Stimulated activated naive CD4-positive, alpha-beta T cell (primary cell): Measurements from ENCODE around the gene DISP3.

Experiments used
- DNase-seq, 6 experiments: peaks; one replicate each; lab custom pipeline; 2025; lab: John Stamatoyannopoulos, UW

DISP3 gene

DNA sequence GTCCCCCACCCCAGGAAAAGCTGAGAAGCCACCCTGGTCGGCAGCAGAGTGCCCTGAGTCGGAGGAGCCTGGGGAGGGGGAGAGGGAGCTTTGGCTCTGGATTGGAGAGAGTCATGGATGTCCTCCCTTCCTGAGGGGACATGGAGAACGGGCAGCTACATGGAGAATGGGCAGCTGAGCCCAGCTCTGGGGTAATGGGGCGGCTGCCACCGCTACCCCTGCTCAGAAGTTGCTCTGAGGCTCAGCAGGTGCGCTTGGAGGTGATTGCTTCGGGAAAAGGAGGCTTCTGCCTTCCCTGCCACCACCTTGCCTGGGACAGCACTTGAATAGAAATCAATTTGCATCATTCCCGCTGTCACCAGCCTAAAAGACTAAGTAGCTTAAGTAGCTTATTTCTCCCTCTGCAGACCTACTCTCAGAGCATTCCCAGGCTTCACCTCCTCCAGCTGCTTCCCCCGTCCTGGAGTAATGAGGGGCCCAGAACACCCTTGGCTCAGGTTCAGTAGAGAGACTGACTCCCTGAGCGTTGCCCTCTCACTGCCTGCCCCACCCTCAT lies 8.3 kb downstream of the DISP3 start:
- no peak for DNase-seq

DNA sequence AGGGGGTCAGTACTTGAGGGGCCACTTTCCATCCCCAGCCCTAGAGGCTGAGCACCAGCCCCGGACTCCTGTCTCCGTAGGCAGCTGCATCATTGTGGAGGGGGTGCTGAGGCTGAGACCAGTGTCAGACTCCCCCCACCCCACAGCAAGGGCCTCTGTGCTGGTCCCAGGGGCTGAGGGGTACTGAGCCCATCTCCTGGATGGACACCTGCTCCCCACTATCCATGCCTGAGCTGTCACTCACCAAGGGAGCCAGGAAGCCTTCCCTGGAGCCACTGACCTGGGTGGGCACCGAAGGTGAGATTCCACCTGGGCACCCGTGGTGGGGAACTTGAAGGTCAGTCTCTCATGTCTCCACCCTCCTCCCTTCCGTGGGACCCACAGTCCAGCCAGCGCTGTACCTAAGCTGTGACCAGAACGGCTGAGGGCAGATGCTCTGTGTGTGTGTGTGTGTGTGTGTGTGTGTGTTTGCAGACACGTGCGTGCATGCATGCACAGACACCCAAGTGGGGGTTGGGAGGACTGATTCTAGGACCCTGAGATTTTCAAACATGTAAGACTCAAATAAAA lies 9.3 kb downstream of the DISP3 start:
- DNase-seq = no peak

DNA sequence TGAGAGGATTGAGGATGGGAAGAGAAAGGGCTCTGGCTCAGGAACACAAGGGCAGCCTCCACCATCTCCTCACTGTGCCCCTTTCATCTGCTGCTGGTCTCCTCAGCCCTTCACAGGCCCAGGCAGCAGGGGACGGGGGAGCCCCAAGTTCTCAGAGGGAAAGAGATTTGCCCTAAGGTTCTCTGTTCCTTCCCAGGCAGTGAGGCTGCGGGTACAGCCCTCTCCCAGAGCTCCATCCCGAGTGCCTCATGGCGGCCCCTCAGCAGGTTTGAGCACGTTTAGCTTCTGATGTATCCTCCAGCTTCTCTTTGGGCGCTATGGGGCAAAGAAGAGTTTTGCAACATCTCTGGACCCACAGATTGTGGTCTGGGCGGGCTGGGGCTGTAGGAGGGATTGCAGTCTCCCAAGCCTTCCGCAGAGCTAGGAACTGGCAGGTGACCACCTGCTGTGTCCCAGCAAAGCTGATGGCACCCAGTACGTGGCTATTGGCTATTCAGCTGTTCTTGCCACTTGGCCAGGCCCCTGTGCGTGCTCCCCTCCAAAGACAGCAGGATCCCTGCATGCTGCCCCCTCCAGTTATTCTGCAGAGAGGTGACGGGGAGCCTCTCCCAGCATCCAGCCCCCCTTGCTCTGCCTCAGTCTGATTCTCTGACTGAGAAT lies 10.1 kb downstream of the DISP3 start:
- DNase-seq = no peak

DNA sequence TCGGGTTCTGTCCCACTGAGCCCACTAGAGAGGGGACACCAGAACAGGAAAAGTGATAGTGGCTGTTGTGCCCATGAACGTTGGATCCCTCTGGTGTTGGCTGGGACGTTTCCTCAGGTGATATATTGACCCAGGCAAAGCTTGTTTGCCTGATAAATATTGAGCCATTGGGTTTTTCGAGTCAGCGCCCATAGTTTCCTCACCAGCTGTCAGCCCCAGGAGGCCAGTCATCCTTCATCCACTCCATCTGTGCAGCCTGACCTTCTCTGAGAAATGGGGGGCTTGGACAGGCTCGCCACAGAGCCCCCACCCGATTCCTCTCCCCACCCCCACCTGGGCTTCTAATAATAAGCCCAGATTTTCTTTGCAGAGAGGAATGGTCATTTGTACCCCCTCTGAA lies 13.3 kb downstream of the DISP3 start:
- no peak for DNase-seq

DNA sequence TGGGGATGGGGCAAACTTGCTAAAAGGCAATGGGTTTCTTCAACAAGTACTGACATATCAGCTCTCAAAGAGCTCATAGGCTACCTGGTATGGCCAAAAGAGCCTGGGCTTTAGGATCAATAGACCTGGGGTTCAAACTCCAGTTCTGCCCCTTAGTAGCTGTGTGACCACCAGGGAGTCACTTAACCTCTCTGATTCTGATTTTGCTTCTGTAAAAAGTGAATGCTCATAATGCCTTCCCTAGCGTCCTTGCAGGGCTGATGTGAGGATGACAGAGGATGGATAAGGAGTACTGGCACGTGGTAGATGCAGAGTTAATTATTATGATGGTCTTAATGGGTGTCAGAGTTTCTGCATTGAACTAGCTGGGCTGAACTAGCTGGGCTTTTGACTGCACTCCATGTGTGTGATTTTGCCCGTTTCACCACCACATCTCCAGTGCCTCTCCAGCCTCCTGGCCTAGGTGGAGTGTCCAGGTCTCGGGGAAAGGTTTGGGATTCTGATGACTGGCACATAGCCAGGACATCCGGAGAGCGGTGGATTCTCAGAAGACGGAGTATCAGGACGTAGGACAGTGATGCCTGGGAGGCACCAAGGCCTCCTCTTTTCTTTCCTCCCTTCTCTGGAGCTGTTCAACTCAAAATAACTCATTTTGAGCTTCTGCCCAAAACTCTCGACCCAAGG lies 15.2 kb downstream of the DISP3 start:
- DNase-seq = no peak

DNA sequence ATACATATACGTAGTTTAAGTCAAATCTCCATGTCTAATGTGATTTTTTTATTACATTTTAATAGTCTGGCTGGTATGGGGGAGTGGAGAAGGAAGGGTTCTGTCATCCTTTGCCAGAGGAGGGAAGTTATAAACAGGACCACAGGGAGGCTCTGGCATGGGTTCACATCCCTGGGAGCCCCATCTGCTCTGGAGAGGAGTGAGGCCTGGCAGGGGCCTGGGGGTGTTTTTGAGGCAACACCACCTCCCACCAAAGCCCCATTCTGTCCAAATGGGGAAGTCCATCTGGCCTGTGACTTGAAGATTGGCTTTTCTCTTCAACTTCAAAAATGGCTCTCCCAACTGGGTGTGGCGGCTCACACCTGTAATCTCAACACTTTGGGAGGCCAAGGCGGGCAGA lies 15.8 kb downstream of the DISP3 start:
- DNase-seq = no peak

DNA sequence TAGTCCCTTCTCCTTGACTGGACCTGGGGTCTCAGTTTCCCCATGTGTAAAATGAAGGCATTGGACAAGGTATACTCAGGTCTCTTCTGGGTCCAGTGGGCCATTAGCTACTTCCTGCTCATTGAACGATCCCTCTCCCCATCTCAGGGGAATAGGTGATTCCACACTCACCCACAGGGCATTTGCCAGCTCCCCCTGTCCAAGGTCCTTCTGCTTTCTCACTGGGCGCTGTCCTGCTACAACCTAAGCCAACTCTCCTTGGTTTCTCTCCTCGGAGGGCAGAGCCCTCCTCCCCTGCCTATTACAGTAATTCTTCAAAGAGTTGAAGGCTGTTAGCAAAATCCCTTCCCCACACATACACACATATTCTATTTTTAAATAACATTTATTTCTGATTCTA lies 16.6 kb downstream of the DISP3 start:
- DNase-seq = no peak

DNA sequence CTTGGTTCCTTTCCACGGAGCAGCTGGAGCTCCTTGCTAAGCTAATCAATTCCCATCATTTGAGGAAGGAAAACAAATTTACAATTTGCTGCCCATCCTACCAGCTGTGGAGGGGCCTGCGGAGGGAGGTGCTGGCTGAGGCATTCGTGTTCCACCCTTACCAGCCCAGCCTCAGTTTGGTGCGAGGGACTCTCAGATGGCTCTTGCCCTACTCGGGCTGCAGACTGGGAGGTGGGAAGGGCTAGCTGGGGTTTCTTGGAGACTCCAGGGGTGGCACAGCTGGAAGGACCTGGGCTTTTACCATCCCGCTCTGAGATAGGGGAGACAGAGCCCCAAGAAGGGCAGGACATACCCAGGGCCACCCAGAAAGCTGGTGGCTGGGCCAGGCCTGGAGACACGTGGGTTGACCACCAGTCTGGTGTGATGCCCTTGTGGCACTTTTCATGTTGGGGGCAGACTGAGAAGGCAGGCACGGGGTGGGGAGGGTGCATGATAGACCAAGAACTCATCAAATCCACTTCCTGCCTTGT lies 17.7 kb downstream of the DISP3 start:
- DNase-seq = no peak

DNA sequence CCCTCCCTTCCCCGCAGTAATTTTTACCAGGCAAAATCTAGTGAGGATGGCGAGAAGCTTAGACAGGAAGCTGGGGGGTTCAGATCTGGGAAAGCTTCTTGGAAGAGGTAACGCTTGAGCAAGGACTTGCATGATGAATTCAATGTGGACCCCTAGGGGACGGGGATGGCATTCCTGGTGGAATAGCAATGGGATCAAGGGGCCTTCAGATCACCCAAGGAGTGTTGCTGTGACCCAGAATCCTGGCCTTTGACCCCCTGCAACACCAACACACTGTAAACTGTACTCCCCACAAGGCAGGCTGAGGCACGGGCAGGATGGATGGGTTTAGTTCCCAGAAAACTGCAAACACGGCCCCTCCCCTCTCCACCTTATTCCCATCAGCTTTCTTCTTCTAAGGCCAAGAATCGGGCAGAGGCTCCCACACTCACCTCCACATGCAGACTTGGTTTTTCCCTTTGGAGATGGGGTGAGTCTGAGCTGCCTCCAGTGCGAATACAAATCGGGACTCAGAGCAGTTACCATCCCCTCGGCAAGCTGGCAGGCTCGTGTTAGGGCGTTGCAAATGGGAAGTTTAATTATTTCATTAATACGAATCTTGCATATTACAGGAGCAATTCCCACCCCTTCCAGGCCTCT lies 20.1 kb downstream of the DISP3 start:
- DNase-seq = no peak

DNA sequence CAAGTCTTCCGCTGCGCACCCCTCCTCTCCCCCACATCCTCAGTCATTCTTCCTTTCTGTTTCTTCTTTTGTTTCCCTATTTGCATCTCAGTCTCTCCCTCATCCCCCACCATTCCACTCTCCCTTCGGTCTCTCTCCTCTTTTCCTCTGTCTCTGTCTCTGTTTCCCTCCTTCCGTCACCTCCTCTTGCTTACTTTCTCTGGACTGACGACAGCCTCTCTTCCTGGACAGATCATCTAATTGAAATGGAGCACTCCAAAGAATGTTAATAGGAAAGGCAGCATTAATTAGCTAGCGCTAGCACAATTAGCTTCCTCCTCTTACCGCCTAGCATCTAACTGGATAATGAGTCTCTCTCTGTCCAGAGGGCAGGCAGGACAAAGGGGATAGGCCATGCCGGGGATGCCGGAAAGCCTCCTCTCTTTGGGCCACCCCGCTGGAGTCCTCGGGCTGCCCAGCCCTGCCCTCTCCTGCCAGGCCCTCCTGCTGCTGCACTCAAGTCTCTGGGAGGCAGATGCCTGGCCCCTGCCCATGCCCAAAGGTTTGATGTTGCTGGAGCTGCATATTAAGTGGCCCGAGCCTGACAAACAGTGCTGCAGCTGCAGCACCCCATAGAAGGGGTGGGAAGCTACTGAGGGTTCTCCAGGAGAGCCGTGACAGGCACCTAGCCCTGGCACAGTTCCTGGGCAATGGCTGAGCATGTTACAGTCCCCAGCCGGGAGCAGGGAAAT lies 20.8 kb downstream of the DISP3 start:
- no peak for DNase-seq

DNA sequence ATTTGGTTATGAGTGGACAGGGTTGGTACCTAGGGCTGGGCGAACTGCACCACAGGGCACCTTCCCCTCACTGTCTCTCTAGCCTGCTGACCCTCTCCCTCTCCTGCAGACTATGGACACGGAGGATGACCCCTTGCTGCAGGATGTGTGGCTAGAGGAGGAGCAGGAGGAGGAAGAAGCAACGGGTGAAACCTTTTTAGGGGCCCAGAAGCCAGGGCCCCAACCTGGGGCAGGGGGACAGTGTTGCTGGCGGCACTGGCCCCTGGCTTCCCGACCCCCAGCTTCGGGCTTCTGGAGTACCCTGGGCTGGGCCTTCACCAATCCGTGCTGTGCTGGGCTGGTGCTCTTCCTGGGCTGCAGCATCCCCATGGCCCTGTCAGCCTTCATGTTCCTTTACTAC lies 21.9 kb downstream of the DISP3 start:
- DNase-seq = no peak

DNA sequence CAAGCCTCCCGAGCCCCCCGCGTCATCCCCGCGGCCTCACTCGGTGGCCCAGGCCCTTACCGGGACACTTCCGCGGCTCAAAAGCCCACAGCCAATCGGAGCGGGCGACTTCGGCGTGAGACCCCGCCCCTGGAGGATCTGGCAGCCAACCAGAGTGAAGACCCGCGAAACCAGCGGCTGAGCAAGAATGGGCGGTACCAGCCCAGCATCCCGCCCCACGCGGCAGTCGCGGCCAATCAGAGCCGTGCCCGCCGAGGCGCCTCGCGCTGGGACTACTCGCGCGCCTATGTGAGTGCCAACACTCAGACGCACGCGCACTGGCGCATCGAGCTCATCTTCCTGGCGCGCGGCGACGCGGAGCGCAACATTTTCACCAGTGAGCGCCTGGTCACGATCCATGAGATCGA lies 22.5 kb downstream of the DISP3 start:
- DNase-seq = peak in 4 of 6 experiments; percentile 2 to 17 (median 12)

DNA sequence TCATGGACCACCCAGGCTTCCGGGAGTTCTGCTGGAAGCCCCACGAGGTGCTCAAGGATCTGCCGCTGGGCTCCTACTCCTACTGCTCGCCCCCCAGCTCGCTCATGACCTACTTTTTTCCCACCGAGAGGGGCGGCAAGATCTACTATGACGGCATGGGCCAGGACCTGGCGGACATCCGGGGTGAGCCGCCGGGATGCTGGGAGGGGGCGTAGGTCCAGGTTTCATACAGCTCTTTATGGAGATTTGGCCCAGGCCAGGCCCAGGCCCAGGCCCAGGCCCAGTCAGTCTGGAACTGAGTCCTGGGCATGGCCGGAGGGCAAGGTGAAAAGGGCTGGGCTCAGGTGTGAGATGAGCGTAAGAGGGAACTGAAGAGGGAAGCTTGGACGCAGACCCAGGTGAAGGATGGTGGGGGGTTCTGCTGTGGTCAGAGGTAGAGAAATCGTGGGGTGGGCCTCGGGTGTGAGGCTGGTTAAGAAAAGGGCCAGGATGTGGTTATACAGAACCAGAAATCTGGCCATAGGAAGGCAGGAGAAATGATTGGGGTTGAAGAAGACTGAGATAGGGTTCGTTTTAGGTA lies 23.0 kb downstream of the DISP3 start:
- DNase-seq = no peak

DNA sequence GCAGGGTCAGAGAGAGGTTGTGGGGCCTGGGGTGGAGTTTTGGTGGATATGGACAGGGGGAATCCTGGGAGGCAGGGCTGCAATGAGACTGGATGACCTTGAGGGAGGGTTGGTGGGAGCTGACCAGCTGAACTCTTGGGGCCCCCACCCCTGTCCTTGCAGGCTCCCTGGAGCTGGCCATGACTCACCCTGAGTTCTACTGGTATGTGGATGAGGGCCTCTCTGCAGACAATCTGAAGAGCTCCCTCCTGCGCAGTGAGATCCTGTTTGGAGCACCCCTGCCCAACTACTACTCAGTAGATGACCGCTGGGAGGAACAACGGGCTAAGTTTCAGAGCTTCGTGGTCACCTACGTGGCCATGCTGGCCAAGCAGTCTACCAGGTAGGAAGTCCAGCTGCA lies 23.6 kb downstream of the DISP3 start:
- no peak for DNase-seq

DNA sequence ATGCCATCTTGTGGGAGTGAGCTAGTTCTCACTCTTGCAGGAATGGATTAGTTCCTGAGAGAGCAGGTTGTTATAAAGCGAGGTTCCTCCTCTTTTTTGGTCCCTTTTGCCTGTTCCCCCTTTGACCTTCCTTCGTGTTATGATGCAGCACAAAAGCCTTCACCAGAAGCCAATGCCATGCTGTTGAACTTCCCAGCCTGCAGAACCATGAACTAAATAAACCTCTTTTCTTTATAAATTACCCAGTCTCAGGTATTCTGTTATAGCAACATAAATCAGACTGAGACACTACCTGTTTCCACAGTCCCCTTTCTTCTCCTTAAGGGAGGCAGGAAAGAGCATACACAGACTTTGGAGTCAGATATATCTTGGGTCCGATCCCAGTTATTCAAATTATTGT lies 25.6 kb downstream of the DISP3 start:
- DNase-seq = no peak

DNA sequence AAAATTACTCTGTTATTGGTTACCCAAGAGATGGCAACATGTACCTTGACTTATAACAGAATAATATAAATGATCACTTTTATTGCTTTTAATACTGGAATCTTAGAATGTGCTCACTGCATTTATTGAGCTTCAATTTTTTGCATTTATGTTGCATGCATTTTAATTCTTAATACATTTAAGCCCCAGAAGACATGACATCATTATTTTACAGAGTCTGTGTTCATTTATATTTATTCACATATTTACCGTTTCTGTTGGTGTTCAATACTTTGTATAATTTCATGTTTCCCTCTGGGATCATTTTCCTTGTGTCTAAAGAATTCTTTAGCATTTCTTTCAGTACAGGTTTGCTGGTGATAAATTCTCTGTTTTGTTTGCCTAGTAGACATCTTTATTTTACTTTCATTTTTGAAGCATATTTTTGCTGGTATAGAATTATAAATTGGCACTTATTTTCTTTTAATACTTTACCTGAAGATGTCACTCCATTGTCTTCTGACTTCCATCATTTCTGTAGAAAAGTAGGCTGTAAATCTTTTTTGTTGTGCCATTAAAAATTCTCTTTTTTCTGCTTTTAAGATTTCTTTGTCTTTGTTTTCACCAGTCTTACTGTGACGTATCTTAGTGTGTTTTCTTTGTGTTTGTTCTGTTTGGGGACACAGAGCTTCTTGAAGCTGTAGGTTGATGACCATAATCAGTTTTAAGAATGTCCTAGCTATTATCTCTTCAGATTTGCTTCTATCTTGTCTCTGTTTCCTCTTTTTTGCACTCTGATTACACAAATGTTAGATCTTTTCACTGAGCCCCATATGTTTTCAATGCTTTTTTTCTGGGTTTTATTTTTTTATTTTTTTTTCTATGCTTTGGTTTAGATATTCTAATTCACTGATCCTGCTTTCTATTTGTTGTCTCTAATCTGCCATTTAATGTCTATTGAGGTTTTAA lies 26.9 kb downstream of the DISP3 start:
- DNase-seq = no peak

DNA sequence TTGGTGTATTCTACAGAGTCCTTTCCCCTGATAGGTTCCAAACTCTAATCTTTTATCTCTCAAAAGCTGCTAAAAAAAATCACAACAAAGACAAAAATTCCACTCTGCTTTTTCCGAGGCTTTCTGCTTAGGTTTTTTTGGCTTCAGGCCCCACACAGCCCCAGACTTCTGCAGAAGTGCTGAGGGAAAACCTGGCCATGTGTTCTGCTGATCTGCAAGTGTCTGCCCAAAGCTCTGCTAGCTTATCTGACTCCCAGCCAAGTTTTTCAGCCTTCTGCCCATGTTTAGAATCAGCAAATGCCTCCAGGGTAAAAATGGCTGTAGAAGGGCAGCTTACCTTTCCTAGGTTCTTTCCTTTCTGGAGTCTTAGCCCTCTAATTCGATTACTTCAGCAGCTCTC lies 28.4 kb downstream of the DISP3 start:
- DNase-seq = no peak

DNA sequence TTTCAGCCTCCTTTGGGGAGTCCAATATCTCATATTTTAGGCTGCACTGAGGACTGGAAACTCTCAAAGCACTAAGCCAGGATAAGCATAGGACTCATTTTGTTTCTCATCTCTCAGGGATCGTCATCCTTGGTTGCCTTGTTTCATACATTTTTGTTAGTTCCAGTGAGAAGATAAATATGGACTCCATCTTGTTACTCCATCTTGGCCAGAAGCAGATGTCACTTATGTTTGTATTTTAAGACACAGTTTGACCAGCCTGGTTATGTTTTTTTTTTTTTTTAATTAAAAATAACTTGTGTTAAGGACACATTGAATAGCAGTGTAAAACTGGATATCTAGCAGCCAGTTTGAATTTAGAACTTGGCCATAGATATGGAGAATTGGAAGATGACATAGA lies 34.7 kb downstream of the DISP3 start:
- no peak for DNase-seq

DNA sequence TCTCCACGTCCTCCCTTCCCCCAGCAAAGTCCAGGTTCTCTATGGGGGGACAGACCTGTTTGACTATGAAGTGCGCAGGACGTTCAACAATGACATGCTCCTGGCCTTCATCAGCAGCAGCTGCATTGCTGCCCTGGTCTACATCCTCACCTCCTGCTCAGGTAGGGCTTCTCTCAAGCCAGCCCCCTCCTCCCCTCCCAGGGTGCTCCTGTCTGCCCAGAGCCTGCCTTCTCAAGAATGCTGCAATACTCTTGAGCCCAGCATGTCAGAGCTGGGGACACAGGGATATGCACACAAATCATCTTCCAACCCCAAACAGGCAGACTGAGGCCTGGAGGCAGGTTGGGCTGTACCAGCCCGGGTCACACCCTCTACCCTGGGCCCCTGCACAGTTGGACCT lies 35.4 kb downstream of the DISP3 start:
- no peak for DNase-seq
